ENCODE data around the gene IL18RAP.

Gene IL18RAP

DNA sequence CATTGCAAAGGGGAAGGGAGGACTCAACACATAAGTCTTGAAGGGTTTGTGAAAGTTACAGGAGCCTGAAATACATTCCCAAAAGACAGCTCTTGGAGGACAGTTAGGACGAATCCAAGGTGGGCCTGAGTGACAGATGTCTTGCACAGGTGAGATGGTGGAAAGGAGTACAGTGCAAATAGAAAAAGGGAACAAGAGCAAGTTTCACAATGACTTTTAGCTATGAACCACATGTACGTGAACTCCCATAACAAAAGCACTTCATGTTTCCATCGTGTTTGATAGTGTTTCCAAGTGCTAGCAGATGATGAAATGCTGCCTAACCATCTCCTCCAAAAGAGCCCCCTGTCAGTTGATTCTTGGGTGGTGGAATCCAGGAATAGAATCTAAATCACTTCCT, 1.8 kb downstream of the IL18RAP start:
- H3K9ac ChIP-seq (ENCODE audit: low read depth, low read length): no peak overlapping the region
- H3K9me3 ChIP-seq (ENCODE audit: control insufficient read depth, insufficient read depth, low read length): no peaks in the 10 kb centered on the region
- no peaks in the 10 kb centered on the region for H3K4me1 ChIP-seq (ENCODE audit: control insufficient read depth, insufficient read depth, low read length)
- no peaks in the 10 kb centered on the region for H3K27me3 ChIP-seq (ENCODE audit: control insufficient read depth, insufficient read depth, low read length)
- no peak overlapping the region for H3K4me3 ChIP-seq (ENCODE audit: low read depth, low read length)
- H3K27ac ChIP-seq (ENCODE audit: low read depth, low read length): no peak overlapping the region
- no peaks in the 10 kb centered on the region for H3K36me3 ChIP-seq (ENCODE audit: control insufficient read depth, insufficient read depth, low read length)

- H3K27ac ChIP-seq (ENCODE audit: low read depth, low read length): no peak overlapping the region
- no peaks in the 10 kb centered on the region for H3K36me3 ChIP-seq (ENCODE audit: control insufficient read depth, insufficient read depth, low read length)
These were observed 2.6 kb downstream of the IL18RAP start for GRCh38 chr2:102425441-102426132.

DNA sequence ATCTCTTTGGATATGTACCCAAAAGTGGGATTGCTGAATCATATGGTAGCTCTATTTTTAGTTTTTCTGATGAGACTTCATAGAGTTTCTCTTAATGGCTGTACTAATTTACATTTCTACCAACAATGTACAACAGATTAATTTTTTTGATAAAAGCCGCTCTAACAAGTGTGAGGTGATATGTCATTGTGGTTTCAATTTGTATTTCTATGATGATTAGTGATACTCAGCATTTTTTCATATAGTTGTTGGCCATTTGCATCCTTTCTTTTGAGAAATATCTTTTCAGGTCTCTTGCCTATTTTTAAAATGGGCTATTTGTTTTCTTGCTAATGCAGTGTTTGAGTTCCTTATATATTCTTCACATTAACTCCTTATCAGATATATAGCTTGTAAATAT, 4.3 kb downstream of the IL18RAP start:
- Histone ChIP-seq H3K36me3 (ENCODE audit: control insufficient read depth, insufficient read depth, low read length) (no peaks in the 10 kb centered on the region), H3K4me3 (ENCODE audit: low read depth, low read length) (no peak overlapping the region), H3K9ac (ENCODE audit: low read depth, low read length) (no peak overlapping the region), H3K9me3 (ENCODE audit: control insufficient read depth, insufficient read depth, low read length) (no peaks in the 10 kb centered on the region), H3K27me3 (ENCODE audit: control insufficient read depth, insufficient read depth, low read length) (no peaks in the 10 kb centered on the region), H3K4me1 (ENCODE audit: control insufficient read depth, insufficient read depth, low read length) (no peaks in the 10 kb centered on the region), H3K27ac (ENCODE audit: low read depth, low read length) (no peak overlapping the region)

More at GRCh38 chr2:102425441-102426132, 2.6 kb downstream of the IL18RAP start:
- Histone ChIP-seq H3K9ac (ENCODE audit: low read depth, low read length) (no peak overlapping the region), H3K4me3 (ENCODE audit: low read depth, low read length) (no peak overlapping the region), H3K9me3 (ENCODE audit: control insufficient read depth, insufficient read depth, low read length) (no peaks in the 10 kb centered on the region), H3K4me1 (ENCODE audit: control insufficient read depth, insufficient read depth, low read length) (no peaks in the 10 kb centered on the region), H3K27me3 (ENCODE audit: control insufficient read depth, insufficient read depth, low read length) (no peaks in the 10 kb centered on the region)

GRCh38 chr2:102428573-102428972, 5.6 kb downstream of the IL18RAP start:
- Histone ChIP-seq H3K27me3 (ENCODE audit: control insufficient read depth, insufficient read depth, low read length) (no peaks in the 10 kb centered on the region), H3K9me3 (ENCODE audit: control insufficient read depth, insufficient read depth, low read length) (no peaks in the 10 kb centered on the region), H3K9ac (ENCODE audit: low read depth, low read length) (no peak overlapping the region), H3K27ac (ENCODE audit: low read depth, low read length) (no peak overlapping the region), H3K4me1 (ENCODE audit: control insufficient read depth, insufficient read depth, low read length) (no peaks in the 10 kb centered on the region), H3K4me3 (ENCODE audit: low read depth, low read length) (no peak overlapping the region), H3K36me3 (ENCODE audit: control insufficient read depth, insufficient read depth, low read length) (no peaks in the 10 kb centered on the region)

DNA sequence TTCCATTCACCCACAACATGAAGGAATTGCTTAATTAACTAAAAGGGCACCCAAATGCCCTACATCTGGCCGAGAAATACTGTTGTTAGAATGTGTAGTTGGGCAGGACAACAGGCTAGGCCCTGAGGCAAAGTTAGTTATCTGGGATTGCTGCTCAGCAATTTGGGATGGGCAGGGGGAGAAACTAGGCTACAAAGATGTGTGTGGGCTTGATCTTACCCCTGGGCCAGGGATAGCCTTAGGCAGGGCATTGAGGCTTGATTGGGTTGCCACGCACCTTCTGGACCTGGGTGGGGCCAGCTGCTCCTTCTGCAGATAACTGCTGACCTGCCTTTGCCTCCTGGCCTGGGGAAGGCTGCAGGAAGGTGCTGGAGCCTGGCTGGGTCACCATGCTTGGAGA, 9.4 kb downstream of the IL18RAP start:
- Histone ChIP-seq H3K9me3 (ENCODE audit: control insufficient read depth, insufficient read depth, low read length) (no peaks in the 10 kb centered on the region), H3K27me3 (ENCODE audit: control insufficient read depth, insufficient read depth, low read length) (no peaks in the 10 kb centered on the region), H3K27ac (ENCODE audit: low read depth, low read length) (no peak overlapping the region), H3K9ac (ENCODE audit: low read depth, low read length) (no peak overlapping the region), H3K4me1 (ENCODE audit: control insufficient read depth, insufficient read depth, low read length) (no peaks in the 10 kb centered on the region), H3K36me3 (ENCODE audit: control insufficient read depth, insufficient read depth, low read length) (no peaks in the 10 kb centered on the region), H3K4me3 (ENCODE audit: low read depth, low read length) (no peak overlapping the region)

DNA sequence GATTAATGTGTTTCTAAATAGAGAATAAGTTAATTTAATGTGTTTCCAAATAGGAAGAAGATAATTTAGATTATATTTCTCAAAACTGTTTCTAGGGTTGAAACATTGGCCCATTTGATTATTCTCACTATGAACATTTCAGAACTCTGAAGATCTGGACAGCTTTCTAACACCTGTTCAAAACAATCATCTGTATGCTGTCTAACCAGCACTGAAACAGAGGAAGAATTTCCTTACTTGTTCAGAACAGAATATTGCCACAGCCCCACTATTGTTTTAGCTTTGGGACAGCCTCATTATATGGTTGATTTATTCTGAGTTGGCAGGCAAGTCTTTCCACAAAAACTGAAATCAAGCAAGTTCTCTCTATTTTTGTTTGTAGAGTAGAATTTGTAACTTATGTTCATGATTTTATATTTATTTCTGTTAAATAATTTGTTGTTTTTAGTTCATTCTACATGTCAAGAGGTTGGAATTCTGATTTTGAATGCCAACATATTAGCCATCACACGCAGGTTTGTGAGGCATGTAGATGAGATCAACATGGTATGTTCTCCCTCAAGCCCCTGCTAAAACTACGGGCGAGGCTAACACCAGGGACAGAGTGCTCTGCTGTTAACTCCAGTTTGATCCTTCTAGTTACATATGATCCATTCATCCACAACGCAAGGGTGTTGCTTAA, 11.2 kb downstream of the IL18RAP start:
- no peak overlapping the region for H3K27ac ChIP-seq (ENCODE audit: low read depth, low read length)
- no peaks in the 10 kb centered on the region for H3K9me3 ChIP-seq (ENCODE audit: control insufficient read depth, insufficient read depth, low read length)
- no peak overlapping the region for H3K9ac ChIP-seq (ENCODE audit: low read depth, low read length)
- H3K4me1 ChIP-seq (ENCODE audit: control insufficient read depth, insufficient read depth, low read length): no peaks in the 10 kb centered on the region
- H3K36me3 ChIP-seq (ENCODE audit: control insufficient read depth, insufficient read depth, low read length): no peaks in the 10 kb centered on the region
- no peaks in the 10 kb centered on the region for H3K27me3 ChIP-seq (ENCODE audit: control insufficient read depth, insufficient read depth, low read length)
- no peak overlapping the region for H3K4me3 ChIP-seq (ENCODE audit: low read depth, low read length)

- no peak overlapping the region for H3K4me3 ChIP-seq (ENCODE audit: low read depth, low read length)
- no peaks in the 10 kb centered on the region for H3K27me3 ChIP-seq (ENCODE audit: control insufficient read depth, insufficient read depth, low read length)
- no peak overlapping the region for H3K9ac ChIP-seq (ENCODE audit: low read depth, low read length)
- H3K27ac ChIP-seq (ENCODE audit: low read depth, low read length): no peak overlapping the region
- no peaks in the 10 kb centered on the region for H3K9me3 ChIP-seq (ENCODE audit: control insufficient read depth, insufficient read depth, low read length)
- no peaks in the 10 kb centered on the region for H3K36me3 ChIP-seq (ENCODE audit: control insufficient read depth, insufficient read depth, low read length)
- no peaks in the 10 kb centered on the region for H3K4me1 ChIP-seq (ENCODE audit: control insufficient read depth, insufficient read depth, low read length)
These were observed 11.9 kb downstream of the IL18RAP start for GRCh38 chr2:102434655-102435381.

DNA sequence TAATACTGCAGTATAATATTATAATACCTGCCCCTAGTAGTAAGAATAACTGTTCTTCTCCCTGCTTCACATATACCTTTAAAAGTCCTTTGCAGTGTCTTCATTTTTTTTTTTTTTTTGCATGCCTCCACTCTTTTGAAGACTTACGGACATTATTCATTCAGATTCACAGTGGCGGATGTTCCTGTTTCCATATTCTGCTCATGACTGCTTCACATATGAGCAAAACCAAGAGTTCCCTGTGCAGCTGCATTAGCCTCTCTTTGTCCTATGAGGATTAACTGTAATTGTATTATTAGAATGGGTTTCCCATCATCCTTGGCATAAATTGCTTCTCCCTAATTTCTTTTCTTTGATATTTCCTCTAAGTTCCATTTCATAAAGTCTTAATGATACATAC, 12.8 kb downstream of the IL18RAP start:
- Histone ChIP-seq H3K4me1 (ENCODE audit: control insufficient read depth, insufficient read depth, low read length) (no peaks in the 10 kb centered on the region), H3K9me3 (ENCODE audit: control insufficient read depth, insufficient read depth, low read length) (no peaks in the 10 kb centered on the region), H3K27me3 (ENCODE audit: control insufficient read depth, insufficient read depth, low read length) (no peaks in the 10 kb centered on the region)

GRCh38 chr2:102436323-102436722, 13.4 kb downstream of the IL18RAP start:
- Histone ChIP-seq H3K9ac (ENCODE audit: low read depth, low read length) (no peak overlapping the region), H3K4me3 (ENCODE audit: low read depth, low read length) (no peak overlapping the region), H3K27ac (ENCODE audit: low read depth, low read length) (no peak overlapping the region), H3K36me3 (ENCODE audit: control insufficient read depth, insufficient read depth, low read length) (no peaks in the 10 kb centered on the region), H3K27me3 (ENCODE audit: control insufficient read depth, insufficient read depth, low read length) (no peaks in the 10 kb centered on the region), H3K9me3 (ENCODE audit: control insufficient read depth, insufficient read depth, low read length) (no peaks in the 10 kb centered on the region), H3K4me1 (ENCODE audit: control insufficient read depth, insufficient read depth, low read length) (no peaks in the 10 kb centered on the region)

More for the DNA sequence above, 12.8 kb downstream of the IL18RAP start:
- no peak overlapping the region for H3K4me3 ChIP-seq (ENCODE audit: low read depth, low read length)
- no peaks in the 10 kb centered on the region for H3K36me3 ChIP-seq (ENCODE audit: control insufficient read depth, insufficient read depth, low read length)
- no peak overlapping the region for H3K27ac ChIP-seq (ENCODE audit: low read depth, low read length)
- no peak overlapping the region for H3K9ac ChIP-seq (ENCODE audit: low read depth, low read length)

GRCh38 chr2:102437122-102437521, 14.2 kb downstream of the IL18RAP start:
- no peaks in the 10 kb centered on the region for H3K27me3 ChIP-seq (ENCODE audit: control insufficient read depth, insufficient read depth, low read length)
- H3K4me1 ChIP-seq (ENCODE audit: control insufficient read depth, insufficient read depth, low read length): no peaks in the 10 kb centered on the region
- no peak overlapping the region for H3K9ac ChIP-seq (ENCODE audit: low read depth, low read length)
- no peaks in the 10 kb centered on the region for H3K9me3 ChIP-seq (ENCODE audit: control insufficient read depth, insufficient read depth, low read length)
- H3K4me3 ChIP-seq (ENCODE audit: low read depth, low read length): no peak overlapping the region
- no peak overlapping the region for H3K27ac ChIP-seq (ENCODE audit: low read depth, low read length)
- no peaks in the 10 kb centered on the region for H3K36me3 ChIP-seq (ENCODE audit: control insufficient read depth, insufficient read depth, low read length)

DNA sequence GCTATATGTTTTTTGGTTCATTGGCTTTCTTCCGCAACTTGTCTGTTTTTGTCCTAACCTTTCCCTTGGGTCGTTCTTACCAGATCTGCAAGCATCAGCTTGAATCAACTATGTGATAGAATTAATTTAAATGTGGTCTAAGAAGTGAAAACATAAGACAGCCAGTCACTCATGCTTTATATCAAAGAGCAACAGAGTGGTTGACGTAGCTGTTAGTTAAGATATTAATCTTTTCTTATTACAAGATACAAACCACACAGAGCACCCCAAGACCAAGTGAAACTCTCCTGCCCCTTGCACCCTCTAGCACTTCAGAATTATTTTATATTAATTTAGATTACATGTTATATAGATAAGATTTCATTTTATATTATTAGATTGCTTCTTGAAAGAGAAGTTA, 15.2 kb downstream of the IL18RAP start:
- H3K4me3 ChIP-seq (ENCODE audit: low read depth, low read length): no peak overlapping the region
- H3K36me3 ChIP-seq (ENCODE audit: control insufficient read depth, insufficient read depth, low read length): no peaks in the 10 kb centered on the region
- no peaks in the 10 kb centered on the region for H3K9me3 ChIP-seq (ENCODE audit: control insufficient read depth, insufficient read depth, low read length)
- no peak overlapping the region for H3K9ac ChIP-seq (ENCODE audit: low read depth, low read length)
- H3K4me1 ChIP-seq (ENCODE audit: control insufficient read depth, insufficient read depth, low read length): 0 out of 2 replicates have a peak, but pooled peaks cover 2% of the 10 kb centered on the region
- no peak overlapping the region for H3K27ac ChIP-seq (ENCODE audit: low read depth, low read length)
- no peaks in the 10 kb centered on the region for H3K27me3 ChIP-seq (ENCODE audit: control insufficient read depth, insufficient read depth, low read length)

Data from HUES48 (cell line).